H1 (cell line): ENCODE results near the gene IST1. TPM values are rescaled to one million over a fixed set of nuclear protein-coding genes. Genes with fewer than 3 reads are reported as not detected.
A peak's percentile ranks its signal among the peaks of the same experiment; 100 is the strongest.

Experiments used
- CHD7 ChIP-seq: fragments of 300-600 bp; sonication (generic); IDR thresholded peaks from 2 replicates; pipeline ENCODE4 v1.7.1; 2012; ENCODE audit warnings: low read length, moderate library complexity, mild to moderate bottlenecking, inconsistent platforms; ENCODE audit not compliant: insufficient replicate concordance
- CREB1 ChIP-seq: IDR thresholded peaks from 2 replicates; pipeline ENCODE4 v1.6.1; 2012; ENCODE audit warnings: inconsistent platforms
- JUND ChIP-seq: IDR thresholded peaks from 2 replicates; pipeline ENCODE4 v1.6.1; 2011; ENCODE audit warnings: mild to moderate bottlenecking, improper control_type of control experiment, low read length
- KDM1A ChIP-seq: fragments of 200-600, 300-600 bp; sonication (generic); IDR thresholded peaks from 2 replicates; pipeline ENCODE4 v1.7.1; 2016; ENCODE audit warnings: mild to moderate bottlenecking, low read length, borderline replicate concordance
- POLR2AphosphoS5 ChIP-seq: IDR thresholded peaks from 2 replicates; pipeline ENCODE4 v1.6.1; 2011; ENCODE audit warnings: low read depth, low read length
- SP1 ChIP-seq: IDR thresholded peaks from 2 replicates; pipeline ENCODE4 v1.6.1; 2011; ENCODE audit warnings: low read depth, low read length
- SP4 ChIP-seq: IDR thresholded peaks from 2 replicates; pipeline ENCODE4 v1.6.1; 2012; ENCODE audit warnings: low read length, inconsistent platforms
- TAF1 ChIP-seq: IDR thresholded peaks from 2 replicates; pipeline ENCODE4 v1.6.1; 2011; ENCODE audit warnings: mild to moderate bottlenecking, low read depth, low read length
- USF2 ChIP-seq: IDR thresholded peaks from 2 replicates; pipeline ENCODE4 v1.6.1; 2011; ENCODE audit warnings: low read length, improper control_type of control experiment
- YY1 ChIP-seq: IDR thresholded peaks from 2 replicates; pipeline ENCODE4 v1.6.1; 2011; ENCODE audit warnings: low read depth, mild to moderate bottlenecking, low read length
- polyA plus RNA-seq, 7 experiments: library from polyadenylated mRNA; depleted of rRNA in 3 of 7; stranded (reverse) in 5 of 7; unstranded in 2 of 7; fragments of >200 nt in 5 of 7; fragments of 200-250 nt in 2 of 7; gene quantifications; 1 replicate in 5 of 7; 2 replicates in 1 of 7; 4 replicates in 1 of 7; pipeline versions ENCODE4 v1.2.1 to v1.2.3, GENCODE V29; 2011 to 2013; ENCODE audit warnings: missing spikeins in 2 of 7, mixed read lengths in 2 of 7
- total RNA-seq: library from RNA; stranded (reverse); fragmentation: NEBNext Ultra II Directional; extraction: Animal tissue kit (Norgen Biotek cat#: 25700); gene quantifications from 2 replicates; pipeline ENCODE4 v1.2.1, GENCODE V29; 2021

The IST1 gene
- total and polyA plus RNA-seq, 2 of the 8 experiments (the other 6 are each of a cell fraction or from before 2014, with no cell fraction given): 190 to 248 TPM

- TF ChIP-seq USF2: peak; percentile 4; the same call in 1 of the 2 replicates
- TF ChIP-seq JUND: no peak
- TF ChIP-seq TAF1: peak; percentile 95
- peak; percentile 83 for TF ChIP-seq CREB1
- peak; percentile 97 for TF ChIP-seq YY1
- TF ChIP-seq POLR2AphosphoS5: peak; percentile 94
- peak; percentile 74 for TF ChIP-seq SP1
- 0 out of 2 replicates have a peak, but pooled peaks have one; percentile 1 for TF ChIP-seq KDM1A
- peak; percentile 72; the same call in 1 of the 2 replicates for TF ChIP-seq SP4
- TF ChIP-seq CHD7: no peak
Observed at GRCh38 chr16:71894921-71895678, at the start of gene IST1 (continued).
